Epidermal melanocyte (primary cell): ENCODE measurements around the gene URGCP.

Source experiments
- DNase-seq: peaks from one replicate; pipeline ENCODE4 v3.0.0; 2011; ENCODE audit warnings: low spot score; ENCODE audit not compliant: insufficient read length

Gene URGCP, protein sequence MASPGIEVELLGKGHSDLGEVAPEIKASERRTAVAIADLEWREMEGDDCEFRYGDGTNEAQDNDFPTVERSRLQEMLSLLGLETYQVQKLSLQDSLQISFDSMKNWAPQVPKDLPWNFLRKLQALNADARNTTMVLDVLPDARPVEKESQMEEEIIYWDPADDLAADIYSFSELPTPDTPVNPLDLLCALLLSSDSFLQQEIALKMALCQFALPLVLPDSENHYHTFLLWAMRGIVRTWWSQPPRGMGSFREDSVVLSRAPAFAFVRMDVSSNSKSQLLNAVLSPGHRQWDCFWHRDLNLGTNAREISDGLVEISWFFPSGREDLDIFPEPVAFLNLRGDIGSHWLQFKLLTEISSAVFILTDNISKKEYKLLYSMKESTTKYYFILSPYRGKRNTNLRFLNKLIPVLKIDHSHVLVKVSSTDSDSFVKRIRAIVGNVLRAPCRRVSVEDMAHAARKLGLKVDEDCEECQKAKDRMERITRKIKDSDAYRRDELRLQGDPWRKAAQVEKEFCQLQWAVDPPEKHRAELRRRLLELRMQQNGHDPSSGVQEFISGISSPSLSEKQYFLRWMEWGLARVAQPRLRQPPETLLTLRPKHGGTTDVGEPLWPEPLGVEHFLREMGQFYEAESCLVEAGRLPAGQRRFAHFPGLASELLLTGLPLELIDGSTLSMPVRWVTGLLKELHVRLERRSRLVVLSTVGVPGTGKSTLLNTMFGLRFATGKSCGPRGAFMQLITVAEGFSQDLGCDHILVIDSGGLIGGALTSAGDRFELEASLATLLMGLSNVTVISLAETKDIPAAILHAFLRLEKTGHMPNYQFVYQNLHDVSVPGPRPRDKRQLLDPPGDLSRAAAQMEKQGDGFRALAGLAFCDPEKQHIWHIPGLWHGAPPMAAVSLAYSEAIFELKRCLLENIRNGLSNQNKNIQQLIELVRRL

DNA sequence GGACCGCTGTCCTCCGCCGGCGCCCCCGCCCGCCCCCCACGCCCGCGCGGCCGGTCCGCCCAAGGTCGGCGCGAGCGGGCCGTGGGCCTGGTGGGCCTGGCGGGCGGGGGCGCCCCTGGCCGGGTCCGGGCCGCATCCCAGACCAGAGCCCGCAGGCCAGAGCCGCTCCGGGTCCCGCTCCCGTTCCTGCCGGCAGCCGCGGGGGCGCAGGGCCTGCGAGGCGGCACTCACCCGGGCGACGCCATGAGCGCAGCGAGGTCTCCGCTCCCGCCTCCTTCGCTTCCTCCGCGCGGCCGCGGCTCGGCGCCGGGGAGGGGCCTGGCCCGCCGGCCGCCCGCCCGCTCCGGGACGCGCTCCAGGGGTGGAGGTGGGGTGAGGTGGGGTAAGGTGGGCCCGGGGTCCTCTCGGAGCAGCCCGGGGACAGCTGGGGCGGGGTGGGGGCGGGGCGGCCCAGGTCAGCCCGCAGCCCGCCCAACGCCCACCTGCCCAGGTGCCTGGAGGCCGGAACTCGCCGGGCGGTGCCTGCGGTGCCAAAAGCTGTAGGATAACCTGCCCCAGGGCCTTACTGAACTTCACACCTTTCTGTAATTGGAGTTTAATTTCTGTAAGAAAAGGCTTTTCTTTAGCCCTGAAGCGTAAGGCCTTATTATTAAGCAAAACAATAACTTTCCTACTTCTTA lies at the start of gene URGCP:
Gene URGCP (minus strand): TSS at position 266 of the 680 bp plus-strand sequence. CDS start 21 bp downstream, at position 245.
- DNase-seq, result peak; percentile 68

DNA sequence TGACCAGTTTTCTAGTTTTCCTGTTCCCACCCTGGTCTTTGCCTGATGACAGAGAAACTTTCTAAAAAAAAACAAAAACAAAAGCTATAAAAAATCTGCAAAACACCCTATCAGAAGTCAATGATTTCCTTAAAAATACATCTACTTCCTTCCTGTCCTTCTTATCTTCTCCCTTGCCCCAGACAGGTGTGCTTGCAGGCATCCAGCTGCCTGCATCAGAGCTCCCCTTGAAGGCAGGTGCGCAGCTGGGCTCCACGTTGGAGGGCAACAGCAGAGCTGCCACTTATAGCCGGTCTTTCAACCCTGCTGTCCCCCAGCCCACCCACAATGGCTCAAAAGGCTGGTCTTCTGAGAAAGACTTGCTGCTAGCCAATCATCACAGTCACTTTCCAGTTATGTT lies 49.6 kb upstream of the URGCP start:
- no peak for DNase-seq

DNA sequence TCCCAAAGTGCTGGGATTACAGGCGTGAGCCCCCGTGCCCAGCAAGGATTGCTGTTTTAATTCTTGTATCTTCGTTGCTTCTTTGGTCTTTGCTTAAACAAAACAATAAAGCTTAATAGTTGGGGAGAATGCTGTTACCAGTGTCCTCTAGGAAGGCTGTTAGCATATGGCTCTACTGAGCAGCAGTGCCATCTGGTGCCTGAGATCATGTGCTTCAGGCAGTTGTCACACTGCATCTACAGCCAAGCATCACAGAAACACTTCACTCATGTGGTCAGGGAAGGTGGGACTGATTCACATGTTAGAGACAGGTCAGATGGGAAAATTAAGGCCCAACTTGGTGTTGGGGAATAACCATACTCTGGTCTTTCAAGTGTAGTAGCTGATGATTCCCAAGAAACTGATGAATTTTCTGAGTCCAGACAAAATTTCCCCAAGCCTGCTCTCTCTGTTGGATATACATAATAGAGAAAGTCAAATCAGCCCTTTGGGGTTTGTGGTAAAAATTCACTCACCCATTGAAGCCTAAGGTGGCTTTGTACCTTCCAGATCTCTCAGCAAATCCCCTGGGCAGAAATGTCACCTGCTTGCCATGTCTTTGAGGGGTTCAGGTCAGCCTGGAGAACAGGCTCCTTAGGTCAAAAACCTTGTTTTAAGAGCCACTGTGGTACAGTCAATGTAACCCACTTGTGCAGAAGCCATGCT lies 48.3 kb upstream of the URGCP start:
- DNase-seq, result peak; percentile 50

DNA sequence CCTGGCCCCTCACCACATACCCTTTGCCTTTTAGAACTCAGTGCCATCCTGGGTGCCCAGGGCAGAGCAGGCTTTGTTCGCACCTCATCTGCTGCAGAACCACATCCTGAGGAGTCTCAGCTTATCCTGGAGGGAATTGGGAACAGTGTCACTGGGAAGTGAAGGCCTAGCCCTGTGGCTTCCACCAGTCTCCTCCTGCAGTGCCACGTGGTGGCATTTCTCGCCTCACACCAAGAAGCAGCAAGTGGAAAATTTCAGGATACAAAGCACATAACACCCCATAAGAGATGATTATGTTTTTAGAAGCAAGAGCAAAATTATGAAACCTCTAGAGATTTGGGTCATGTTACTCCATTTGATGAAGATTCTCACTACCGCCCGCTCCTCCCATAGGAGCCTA lies 46.7 kb upstream of the URGCP start:
- no peak for DNase-seq

DNA sequence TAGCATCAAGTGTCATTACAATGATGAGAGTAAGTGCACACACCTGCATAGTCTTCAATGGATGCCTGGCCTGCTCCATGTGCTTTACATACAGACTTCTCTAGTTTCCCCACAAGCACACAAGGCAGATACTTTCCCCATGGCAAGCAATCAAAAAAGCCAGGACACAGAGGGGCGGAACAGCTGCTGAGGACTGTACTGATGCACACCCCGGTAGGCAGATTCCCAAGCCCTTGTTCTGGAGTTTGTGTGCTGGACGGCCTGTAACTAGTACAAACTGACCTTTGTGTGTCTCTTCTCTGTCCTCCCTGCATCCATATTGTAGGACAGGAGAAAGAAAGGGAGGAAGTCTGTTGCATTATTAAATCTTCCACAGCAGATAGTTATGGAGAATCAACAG lies 45.6 kb upstream of the URGCP start:
- DNase-seq, result no peak

DNA sequence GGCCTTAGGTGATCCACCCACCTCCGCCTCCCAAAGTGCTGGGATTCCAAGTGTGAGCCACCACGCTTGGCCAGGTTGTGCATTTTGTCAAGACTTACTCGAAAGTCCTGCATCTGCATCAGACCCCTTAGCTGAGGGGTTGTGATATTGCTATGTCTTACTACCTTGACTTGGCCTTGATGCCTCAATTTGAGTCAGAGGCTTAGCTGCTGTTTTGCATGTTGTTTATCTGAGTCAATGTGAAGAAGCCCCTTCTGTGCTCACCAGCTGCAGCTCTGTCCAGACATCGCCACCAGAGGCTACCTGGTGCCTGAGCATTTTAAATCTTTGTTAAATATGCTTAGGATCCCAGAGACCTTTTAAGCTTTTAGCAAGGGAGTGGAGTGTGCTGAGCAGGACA lies 37.9 kb upstream of the URGCP start:
- DNase-seq, result no peak

DNA sequence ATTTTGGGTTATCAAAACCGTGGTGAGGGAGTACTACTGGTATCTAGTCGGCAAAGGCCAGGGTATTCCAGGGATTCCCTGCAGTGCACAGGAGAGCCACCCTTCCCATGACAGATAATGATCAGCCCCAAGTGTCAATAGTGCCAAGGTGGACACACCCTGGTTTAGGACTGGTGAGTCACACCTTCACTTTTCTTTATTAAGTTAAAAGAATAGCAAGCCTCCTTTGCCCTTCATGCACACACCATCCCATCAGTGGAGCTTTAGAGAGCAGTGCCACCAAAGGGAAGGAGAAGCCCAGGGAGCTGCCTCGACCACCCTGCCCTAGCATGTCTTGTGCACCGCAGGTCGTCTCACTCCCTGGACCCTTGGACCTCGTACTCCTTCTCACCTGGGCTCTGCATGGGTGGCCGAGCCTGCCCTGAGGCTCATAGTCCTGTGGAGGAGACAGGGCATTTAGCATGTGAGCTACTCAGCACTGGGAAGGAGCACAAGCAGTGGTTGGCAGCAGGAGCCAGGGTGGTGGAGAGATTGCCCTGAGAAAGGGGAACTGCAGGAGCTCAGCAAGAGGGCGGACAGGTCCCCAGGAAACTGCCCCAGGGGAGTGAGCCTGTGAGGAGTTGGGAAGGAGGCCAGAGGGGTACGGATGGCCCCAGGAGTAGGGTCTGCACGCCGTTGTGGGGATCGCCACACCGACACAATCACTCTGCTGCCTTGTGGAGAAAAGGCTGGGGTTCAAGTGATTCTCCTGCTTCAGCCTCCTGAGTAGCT lies 37.2 kb upstream of the URGCP start:
- no peak for DNase-seq

DNA sequence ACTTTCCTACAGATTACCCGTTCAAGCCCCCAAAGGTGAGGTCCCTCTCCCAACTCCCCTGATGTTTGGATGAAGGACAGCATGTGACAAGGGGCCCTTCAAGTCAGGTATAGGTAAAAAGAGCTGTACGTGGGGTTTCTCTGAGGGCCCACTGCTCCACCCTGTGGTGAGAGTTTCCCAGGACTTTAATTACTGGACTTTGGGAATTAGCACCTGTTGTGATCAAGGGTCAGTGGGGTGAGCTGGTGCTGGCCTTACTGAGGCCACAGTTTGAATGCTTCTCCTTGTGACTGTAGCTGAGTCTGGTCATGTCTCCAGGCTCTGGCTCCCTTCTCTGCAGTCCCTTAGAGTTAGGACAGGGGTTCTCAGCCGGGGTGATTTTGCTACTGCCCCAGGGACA lies 36.6 kb upstream of the URGCP start:
- DNase-seq, result no peak

DNA sequence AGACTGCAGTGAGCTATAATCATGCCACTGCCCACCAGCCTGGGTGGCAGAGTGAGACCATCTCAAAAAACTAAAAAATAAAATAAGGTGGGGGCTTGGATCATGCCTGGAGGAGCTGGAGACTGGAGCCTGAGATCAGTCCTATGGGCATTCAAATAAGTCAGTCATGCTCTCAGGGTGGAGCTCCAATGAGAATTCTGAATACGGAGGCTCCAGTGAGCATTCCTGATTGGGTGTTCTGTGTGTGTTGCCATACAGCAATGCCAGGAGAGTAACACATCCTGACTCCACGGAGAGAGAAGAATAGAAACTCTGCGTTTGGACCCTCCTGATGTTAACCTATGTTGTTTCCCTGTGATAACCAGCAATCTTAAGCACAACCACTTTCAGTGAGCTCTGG lies 35.9 kb upstream of the URGCP start:
- DNase-seq, result no peak

DNA sequence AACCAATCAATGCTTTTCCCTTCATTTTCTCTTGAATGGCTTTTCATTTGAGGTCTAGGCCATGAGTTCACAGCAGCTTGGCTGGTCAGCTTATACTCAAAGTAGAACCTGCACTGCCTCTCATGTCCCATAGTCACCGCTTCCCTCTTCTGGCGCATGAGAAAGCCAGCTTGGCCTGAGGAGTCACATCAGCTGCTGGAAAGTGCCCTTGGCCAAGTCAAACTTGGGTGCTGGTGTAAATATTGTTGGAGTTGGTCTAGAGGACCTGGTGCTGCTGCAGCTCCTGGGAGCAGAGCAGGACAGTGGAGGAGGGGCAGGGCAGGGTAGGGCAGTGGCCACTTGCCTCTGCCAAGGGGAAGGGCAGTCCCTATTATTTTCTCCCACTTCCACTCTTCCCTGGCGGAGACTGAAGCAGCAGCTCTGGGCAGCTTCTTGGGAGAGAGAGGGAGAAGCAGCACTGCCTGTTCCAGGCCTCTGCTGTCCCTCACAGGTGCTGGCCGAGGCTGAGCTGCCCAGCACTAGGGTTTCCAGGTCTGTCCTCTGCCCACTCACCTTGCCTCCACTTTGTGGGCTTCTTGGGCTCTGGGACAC lies 32.6 kb upstream of the URGCP start:
- DNase-seq, result no peak

DNA sequence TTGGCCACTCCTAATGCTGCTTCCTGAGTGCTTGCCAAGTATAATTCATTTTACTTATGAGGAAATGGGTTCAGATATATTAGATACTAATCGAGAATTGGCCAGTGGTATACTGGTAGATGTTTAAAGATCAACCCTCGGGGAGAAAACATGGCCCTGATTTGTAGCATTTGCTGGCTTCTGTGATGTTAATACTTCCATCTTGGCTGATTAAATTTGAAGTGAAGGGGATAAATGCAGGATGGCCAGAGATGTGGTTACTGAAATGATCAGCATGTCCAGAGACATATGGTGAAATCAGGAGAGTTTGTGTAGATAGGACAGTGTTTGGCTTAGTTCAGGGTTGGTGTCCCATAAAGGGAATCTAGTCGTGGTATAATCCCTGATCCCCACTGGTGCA lies 31.0 kb upstream of the URGCP start:
- no peak for DNase-seq

DNA sequence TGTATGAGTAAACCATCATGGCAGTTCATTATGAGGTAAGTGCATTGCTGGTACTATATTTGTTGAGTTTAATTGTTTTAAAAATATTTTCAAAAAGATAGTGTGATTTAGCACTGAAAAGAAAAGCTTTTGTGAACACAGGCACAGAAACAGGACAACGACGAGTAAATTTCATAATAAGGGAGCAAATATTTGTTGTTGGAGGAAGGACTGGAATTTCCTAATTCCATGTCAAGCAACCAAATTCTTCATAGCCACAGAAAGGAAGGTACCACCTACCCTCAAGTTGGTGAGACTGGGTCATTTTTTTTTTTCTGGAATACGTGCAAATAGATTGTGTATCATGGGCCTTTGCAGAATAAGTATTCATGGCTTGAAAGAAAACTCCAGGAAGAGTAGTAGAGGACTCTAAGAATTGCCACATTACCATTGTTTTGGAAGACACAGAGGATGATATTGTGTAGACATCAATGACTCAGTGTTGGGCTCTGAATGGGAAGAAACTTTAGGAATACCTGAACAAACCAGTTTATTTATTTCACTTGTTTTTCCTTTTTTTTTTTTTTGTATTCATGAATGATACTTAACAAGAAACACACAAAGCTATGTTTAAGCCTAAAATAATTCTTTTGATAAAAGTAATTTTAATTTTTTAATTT lies 27.6 kb upstream of the URGCP start:
- no peak for DNase-seq

DNA sequence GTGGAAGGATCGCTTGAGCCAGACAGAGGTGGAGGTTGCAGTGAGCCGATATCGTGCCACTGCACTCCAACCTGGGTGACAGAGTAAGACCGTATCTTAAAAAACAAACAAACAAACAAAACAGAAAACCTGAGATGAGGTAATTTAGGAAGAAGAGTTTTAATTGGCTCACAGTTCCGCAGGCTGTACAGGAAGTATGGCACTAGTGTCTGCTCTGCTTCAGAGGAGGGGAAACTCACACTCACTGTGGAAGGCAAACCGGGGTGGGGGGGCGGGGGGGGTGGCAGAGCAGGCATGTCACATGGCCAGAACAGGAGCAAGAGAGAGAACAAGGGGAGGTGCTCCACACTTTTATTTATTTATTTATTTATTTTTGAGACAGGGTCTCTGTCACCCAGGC lies 24.9 kb upstream of the URGCP start:
- no peak for DNase-seq

DNA sequence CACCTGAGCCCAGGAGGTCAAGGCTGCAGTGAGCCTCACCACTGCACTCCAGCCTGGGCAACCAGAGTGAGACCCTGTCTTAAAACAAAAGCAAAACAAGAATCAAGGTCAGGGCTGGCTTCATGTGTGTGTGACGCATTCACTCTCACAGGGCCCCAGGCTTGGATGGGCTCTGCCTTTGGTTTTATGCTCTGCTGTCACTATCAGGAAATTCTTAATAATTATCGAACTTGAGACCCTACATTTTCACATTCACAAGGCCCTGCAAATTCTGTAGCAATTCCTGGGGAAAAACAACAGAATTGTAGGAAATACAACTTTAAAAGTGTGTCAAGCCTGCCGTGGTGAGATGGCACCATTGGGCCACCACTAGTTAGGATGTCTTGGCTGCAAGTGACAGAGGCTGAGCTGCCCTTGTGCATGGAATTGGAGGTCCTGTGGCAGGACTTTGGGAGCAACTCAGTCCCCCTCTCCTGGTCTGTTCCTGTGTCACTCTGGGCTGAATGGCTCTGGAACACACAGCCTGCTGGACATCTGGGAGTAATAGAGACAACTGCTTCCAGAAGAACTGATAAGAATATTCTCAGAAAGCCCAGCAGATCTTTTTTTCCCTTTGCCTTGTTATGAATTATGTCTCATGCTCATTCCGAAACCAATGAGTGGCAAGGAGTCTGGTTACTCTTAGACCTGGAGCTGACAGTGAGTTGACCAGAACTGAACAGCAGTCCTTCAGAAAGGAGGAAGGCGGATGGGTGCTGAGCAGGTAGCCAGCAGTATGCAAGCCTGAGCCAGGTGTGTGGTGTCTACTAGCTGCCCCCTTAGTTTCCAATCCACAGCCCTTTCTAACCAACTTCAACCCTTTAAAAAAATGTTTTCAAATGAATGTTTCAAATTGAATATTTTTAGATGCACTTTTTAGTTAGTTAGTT lies 23.4 kb upstream of the URGCP start:
- no peak for DNase-seq

DNA sequence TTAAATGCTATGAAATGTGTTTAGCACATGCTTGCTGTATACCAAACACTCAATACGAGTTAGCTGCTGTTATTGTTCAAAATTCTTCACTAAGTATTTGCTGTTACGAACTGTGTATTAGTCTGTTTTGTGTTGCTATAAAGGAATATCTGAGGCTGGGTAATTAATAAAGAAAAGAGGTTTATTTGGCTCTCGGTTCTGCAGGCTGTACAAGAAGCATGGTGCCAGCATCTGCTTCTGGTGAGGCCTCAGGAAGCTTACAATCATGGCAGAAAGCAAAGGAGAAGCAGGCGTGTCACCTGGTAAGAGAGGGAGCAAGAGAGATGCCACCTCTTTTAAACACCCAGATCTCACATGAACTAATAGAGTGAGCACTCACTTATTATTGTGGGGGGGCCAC lies 21.4 kb upstream of the URGCP start:
- no peak for DNase-seq

DNA sequence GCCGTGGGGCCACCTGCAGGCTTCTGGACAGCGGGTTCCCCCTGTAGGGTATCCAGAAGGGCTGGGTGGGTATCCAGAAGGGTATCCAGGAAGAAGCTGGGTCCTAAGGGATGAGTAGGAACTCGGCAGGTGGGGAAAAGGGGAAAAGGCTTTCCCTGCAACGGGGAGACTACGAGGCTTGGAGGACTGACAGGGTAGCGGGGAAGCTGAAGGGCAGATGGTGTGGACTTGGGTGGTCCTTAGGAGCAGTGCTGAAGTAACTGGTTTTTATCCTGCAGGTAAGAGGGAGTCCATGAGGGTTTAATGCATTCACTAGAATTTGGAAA lies 20.4 kb upstream of the URGCP start:
- peak; percentile 58 for DNase-seq

DNA sequence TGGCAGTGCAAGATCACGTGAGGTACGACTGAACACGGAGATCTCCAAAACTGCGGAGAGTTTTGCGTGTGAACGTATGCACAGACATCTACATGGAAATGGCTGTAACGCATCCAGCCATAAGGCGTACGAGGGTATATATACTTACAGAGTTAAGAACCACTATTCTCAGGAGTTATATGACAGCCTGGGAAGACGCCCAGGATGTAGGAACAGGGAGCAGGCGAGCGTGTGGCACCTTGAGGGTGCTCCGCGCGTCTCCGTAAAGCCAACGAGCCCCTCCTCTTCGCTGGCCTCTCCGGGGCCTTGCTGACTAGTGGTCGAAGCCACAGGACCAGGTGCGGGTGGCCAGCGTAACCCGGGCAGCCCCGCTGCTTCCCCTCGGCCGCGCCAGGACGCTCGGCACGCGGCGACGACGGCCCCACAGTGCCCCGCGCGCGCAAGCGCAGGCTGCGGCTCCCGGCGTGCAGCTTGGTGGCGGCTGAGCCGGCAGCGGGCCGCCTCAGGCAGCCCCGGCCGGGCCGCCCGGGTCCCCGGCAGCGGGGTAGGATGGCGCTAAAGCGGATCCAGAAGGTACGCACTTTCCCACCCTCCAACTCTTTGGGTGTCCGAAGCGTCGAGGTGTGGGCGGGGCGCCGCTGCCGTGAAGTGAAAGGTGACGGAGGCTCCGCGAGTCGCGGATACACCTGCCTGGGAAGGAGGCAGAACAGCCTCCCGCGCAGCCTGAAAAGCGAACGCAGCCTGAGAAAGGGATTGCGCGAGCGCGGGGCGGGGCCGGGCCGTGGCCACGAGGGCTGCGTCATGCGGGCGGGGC lies 19.8 kb upstream of the URGCP start, which contains the start of gene UBE2D4:
Gene UBE2D4 (plus strand): TSS at position 453 of the 814 bp plus-strand sequence. CDS start 97 bp downstream, at position 550.
- DNase-seq, result peak; percentile 43

DNA sequence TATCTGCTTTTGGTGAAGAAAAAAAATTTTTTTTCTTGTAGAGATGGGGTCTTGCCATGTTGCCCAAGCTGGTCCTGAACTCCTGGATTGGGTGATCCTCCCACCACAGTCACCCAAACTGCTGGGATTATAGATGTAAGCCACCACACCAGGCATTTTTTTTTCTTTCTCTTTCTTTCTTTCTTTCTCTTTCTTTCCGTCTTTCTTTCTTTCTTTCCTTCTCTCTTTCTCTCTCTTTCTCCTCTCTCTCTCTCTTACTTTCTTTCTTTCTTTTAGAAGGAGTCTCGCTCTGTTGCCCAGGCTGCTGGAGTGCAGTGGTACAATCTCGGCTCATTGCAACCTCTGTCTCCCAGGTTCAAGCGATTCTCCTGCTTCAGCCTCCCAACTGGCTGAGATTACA lies 16.3 kb upstream of the URGCP start:
- DNase-seq, result no peak
